Chondrocyte (in vitro differentiated cells): ENCODE results near the gene MRGPRE. TPM values are rescaled to one million over a fixed set of nuclear protein-coding genes. Genes with fewer than 3 reads are reported as not detected.
A peak's percentile ranks its signal among the peaks of the same experiment; 100 is the strongest.

Experiments used
- DNase-seq: peaks from one replicate; pipeline ENCODE4 v3.0.0; 2021; ENCODE audit warnings: mixed read lengths, low spot score
- H3K27ac Mint-ChIP-seq: one replicate; pipeline ENCODE4 v1.8.0; 2021; ENCODE audit warnings: mild to moderate bottlenecking, moderate library complexity, mixed read lengths; ENCODE audit not compliant: unreplicated experiment
- H3K27me3 Mint-ChIP-seq: 2 replicates; pipeline ENCODE4 v1.8.0; 2021; ENCODE audit warnings: low read depth, mixed read lengths
- H3K36me3 Mint-ChIP-seq: 2 replicates; pipeline ENCODE4 v1.8.0; 2021; ENCODE audit warnings: low read depth, mixed read lengths
- H3K4me1 Mint-ChIP-seq: 2 replicates; pipeline ENCODE4 v1.8.0; 2021; ENCODE audit warnings: low read depth, mild to moderate bottlenecking, mixed read lengths
- H3K4me3 Mint-ChIP-seq: one replicate; pipeline ENCODE4 v1.8.0; 2021; ENCODE audit warnings: mild to moderate bottlenecking, moderate library complexity, mixed read lengths; ENCODE audit not compliant: unreplicated experiment
- H3K9me3 Mint-ChIP-seq: 2 replicates; pipeline ENCODE4 v1.8.0; 2021; ENCODE audit warnings: low read depth, mixed read lengths
- CTCF ChIP-seq: fragments of 200-600 bp; sonication (generic); IDR thresholded peaks from 2 replicates; pipeline ENCODE4 v1.5.0; 2021; ENCODE audit warnings: antibody characterized with exemption, mild to moderate bottlenecking, moderate library complexity
- total RNA-seq: library from RNA; stranded (reverse); gene quantifications from 3 replicates; pipeline ENCODE4 v1.2.1, GENCODE V29; 2021

Gene MRGPRE
- total RNA-seq, 1 donor from 2014 or later, result not detected

- H3K4me1 Mint-ChIP-seq, result peaks cover 6% of the 10 kb centered on the region
Observed at GRCh38 chr11:3218483-3219280, 13.5 kb downstream of the MRGPRE start, which contains the start of gene MRGPRG. Gene MRGPRG, minus strand, starts transcription at chr11:3218813. Its CDS starts 0 bp downstream, at chr11:3218813.

GRCh38 chr11:3217818-3218482 is 14.3 kb downstream of the MRGPRE start:
- Mint-ChIP-seq H3K4me1 (peaks cover 6% of the 10 kb centered on the region), H3K9me3 (no peaks in the 10 kb centered on the region), H3K27ac (no peak overlapping the region), H3K4me3 (no peak overlapping the region), H3K36me3 (no peaks in the 10 kb centered on the region), H3K27me3 (peaks cover 27% of the 10 kb centered on the region)
- peak; percentile 88 for DNase-seq
- no peak for TF ChIP-seq CTCF

More at GRCh38 chr11:3218483-3219280, 13.5 kb downstream of the MRGPRE start, which contains the start of gene MRGPRG:
- H3K27me3 Mint-ChIP-seq, result peaks cover 26% of the 10 kb centered on the region
- TF ChIP-seq CTCF, result no peak
- H3K27ac Mint-ChIP-seq, result no peak within 1 kb of the TSS
- no peak within 1 kb of the TSS for H3K4me3 Mint-ChIP-seq
- DNase-seq, result peak; percentile 91
- no peaks in the 10 kb centered on the region for H3K36me3 Mint-ChIP-seq
- H3K9me3 Mint-ChIP-seq, result no peaks in the 10 kb centered on the region

- H3K4me1 Mint-ChIP-seq, result peaks cover 6% of the 10 kb centered on the region
- peaks cover 39% of the 10 kb centered on the region for H3K27me3 Mint-ChIP-seq
- H3K9me3 Mint-ChIP-seq, result peaks cover 11% of the 10 kb centered on the region
- peak; percentile 57 for DNase-seq
- H3K4me3 Mint-ChIP-seq, result no peak overlapping the region
- peaks cover 4% of the 10 kb centered on the region for H3K36me3 Mint-ChIP-seq
- TF ChIP-seq CTCF, result no peak
- H3K27ac Mint-ChIP-seq, result no peak overlapping the region
Observed at GRCh38 chr11:3216027-3216525, 16.1 kb downstream of the MRGPRE start.

GRCh38 chr11:3215346-3216026 is 16.7 kb downstream of the MRGPRE start:
- no peak overlapping the region for H3K4me3 Mint-ChIP-seq
- H3K27ac Mint-ChIP-seq, result no peak overlapping the region
- peaks cover 6% of the 10 kb centered on the region for H3K4me1 Mint-ChIP-seq
- no peak for TF ChIP-seq CTCF
- peaks cover 16% of the 10 kb centered on the region for H3K9me3 Mint-ChIP-seq
- peaks cover 39% of the 10 kb centered on the region for H3K27me3 Mint-ChIP-seq
- peaks cover 4% of the 10 kb centered on the region for H3K36me3 Mint-ChIP-seq
- peak; percentile 64 for DNase-seq

- TF ChIP-seq CTCF, result no peak
- H3K4me1 Mint-ChIP-seq, result peaks cover 6% of the 10 kb centered on the region
- H3K27me3 Mint-ChIP-seq, result peaks cover 36% of the 10 kb centered on the region
- no peak overlapping the region for H3K27ac Mint-ChIP-seq
- DNase-seq, result no peak
- peaks cover 4% of the 10 kb centered on the region for H3K36me3 Mint-ChIP-seq
- peaks cover 16% of the 10 kb centered on the region for H3K9me3 Mint-ChIP-seq
- no peak overlapping the region for H3K4me3 Mint-ChIP-seq
Observed at GRCh38 chr11:3214420-3214699, 17.9 kb downstream of the MRGPRE start.
